NT2/D1 (cell line): ENCODE results near the gene FARP1.

Source experiments
- YY1 ChIP-seq: IDR thresholded peaks from 2 replicates; pipeline ENCODE4 v1.6.1; 2011; ENCODE audit not compliant: insufficient read length, insufficient read depth
- ZNF274 ChIP-seq: IDR thresholded peaks from 2 replicates; pipeline ENCODE4 v1.6.1; 2011; ENCODE audit warnings: mild to moderate bottlenecking, low read depth, low read length

DNA sequence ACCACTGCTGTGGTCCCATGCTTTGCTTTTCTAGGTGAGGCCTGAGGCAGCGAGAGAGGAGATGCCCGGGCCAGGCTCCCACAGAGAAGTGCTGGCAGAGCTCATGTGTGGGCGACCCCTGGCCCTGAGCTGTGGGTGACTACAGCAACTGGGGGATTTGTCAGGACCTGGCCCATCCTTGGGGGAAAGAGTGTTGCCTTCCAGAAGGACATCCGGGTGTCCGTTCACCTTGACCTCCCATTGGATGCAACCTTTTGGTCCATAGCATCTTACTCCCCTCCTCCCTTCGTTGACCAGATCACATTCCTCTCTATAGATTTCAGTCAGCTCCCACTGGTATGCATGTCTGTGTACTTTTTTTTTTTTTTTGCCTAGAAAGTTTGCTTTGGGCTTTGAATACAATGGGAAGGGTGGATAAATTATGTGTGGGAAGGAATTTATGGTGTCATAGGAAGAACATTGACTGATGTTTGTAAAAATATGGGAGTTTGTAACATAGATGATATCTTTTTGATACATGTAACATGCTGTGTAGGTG, 118.3 kb downstream of the FARP1 start:
- TF ChIP-seq ZNF274 (no peak), YY1 (no peak)
